Activated naive CD4-positive, alpha-beta T cell treated with anti-CD3 and anti-CD28 coated beads for 36 hours (primary cell): ENCODE measurements around the gene FAM83D. TPM values are rescaled to one million over a fixed set of nuclear protein-coding genes. Genes with fewer than 3 reads are reported as not detected.

Experiments
- CTCF ChIA-PET: fragments of 350-600 bp; sonication (Branson Sonifier 250); formaldehyde crosslinking; loops from one replicate; lab custom pipeline; 2021; ENCODE audit warnings: antibody characterized with exemption; lab: Charles Lee
- DNase-seq: peaks from one replicate; pipeline ENCODE4 v3.0.0-alpha.2; 2020
- H3K27ac Mint-ChIP-seq: one replicate; pipeline ENCODE4 v1.8.0; 2021; ENCODE audit warnings: mild to moderate bottlenecking, mixed read lengths
- H3K27me3 Mint-ChIP-seq: one replicate; pipeline ENCODE4 v1.8.0; 2021; ENCODE audit warnings: low read depth, mixed read lengths
- H3K36me3 Mint-ChIP-seq: one replicate; pipeline ENCODE4 v1.8.0; 2021; ENCODE audit warnings: low read depth, mixed read lengths
- H3K4me1 Mint-ChIP-seq: one replicate; pipeline ENCODE4 v1.8.0; 2021; ENCODE audit warnings: low read depth, mixed read lengths
- H3K4me3 Mint-ChIP-seq: one replicate; pipeline ENCODE4 v1.8.0; 2021; ENCODE audit warnings: mild to moderate bottlenecking, moderate library complexity, mixed read lengths
- H3K9me3 Mint-ChIP-seq: one replicate; pipeline ENCODE4 v1.8.0; 2021; ENCODE audit warnings: mixed read lengths
- intact Hi-C: fragments of 100-400 bp; cut with micrococcal nuclease; formaldehyde crosslinking; loops from one replicate; pipeline ENCODE4 v1.15.1; 2023
- total RNA-seq, 2 experiments: library from RNA; stranded (reverse); gene quantifications; one replicate each; pipeline ENCODE4 v1.2.3, GENCODE V29; 2021

The FAM83D gene
- total RNA-seq, 2 experiments from 2014 or later = 13.6 TPM

DNA sequence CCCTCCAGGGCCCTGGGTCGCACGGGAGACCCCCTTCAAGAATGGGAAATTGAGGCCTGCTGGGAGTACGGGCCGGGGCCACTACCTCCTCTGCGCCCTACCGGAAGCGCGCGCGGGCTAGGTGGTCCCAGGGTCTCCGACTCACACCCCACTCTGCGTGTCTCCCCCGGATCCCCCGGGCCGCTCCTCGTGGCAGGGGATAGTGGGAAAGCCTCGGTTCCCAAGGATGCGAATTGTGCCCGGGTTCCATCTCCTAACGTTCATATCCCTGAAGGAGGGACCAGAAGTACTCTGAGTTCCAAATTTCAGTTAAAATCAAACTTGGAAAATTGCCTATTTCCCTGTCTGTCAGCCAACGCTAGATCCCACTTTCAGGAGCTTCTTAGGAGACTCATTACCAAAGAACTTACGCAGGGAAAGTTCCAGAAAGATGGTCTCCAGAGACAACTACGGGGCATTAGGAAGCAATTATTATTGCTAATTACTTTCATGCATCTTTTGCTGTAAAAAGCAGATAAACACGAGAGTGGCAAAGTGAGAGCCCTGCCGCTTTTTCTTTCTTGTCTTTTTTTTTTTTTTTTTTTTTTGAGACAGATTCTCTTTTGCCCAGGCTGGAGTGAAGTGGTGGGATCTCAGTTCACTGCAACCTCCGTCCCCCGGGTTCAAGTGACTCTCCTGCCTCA lies 858 bp downstream of the FAM83D start:
- no peak for DNase-seq
- peak overlapping the region; percentile 80 for H3K4me3 Mint-ChIP-seq
- CTCF ChIA-PET = interaction anchor here (0.6 to 13.0 kb wide), 12 partner anchors 9 to 152 kb away, joined by 3 to 100 read pairs (median 4); partner anchors contain the start of genes DHX35 and PPP1R16B
- peaks cover 4% of the 10 kb centered on the region for H3K36me3 Mint-ChIP-seq
- peaks cover 17% of the 10 kb centered on the region for H3K4me1 Mint-ChIP-seq
- no peaks in the 10 kb centered on the region for H3K27me3 Mint-ChIP-seq
- no peaks in the 10 kb centered on the region for H3K9me3 Mint-ChIP-seq
- intact Hi-C loops = loop anchor here (1.0 kb wide), 5 partner anchors 35 to 201 kb away; partner anchors contain the start of genes ACTR5 and DHX35
- no peak overlapping the region for H3K27ac Mint-ChIP-seq

DNA sequence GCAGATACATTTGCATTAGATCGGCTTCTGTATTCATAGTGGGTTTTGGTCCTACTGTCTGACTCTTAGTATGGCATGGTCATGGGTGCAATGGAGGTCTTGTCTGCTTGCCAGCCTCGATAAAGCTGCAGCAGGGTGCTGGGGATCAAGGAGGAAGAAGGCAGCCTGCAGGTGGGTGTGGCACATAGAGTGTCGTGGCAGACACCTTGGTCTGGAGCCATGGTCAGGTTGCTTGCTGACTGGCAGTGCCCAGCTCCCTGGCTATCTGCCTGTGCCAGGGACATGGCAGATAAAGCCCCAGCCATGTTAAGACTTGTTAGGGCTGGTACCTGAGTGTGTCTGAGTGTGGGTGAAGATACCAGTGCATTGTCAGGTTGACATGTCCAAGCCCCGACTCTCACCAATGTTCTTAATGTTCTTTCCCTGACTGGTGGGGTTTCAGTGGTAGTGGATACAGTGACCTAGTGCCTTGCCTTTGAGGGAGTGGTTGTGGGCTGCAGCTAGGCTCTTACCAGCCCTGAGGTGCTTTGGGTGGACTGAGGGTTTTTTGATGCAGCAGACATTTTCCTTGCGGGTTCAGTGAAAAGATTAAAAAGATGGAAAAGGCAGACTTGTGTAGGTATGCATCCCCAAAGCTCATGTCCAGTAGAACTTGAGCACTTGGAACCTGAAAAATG lies 1.8 kb downstream of the FAM83D start:
- intact Hi-C loops = no loop called here
- CTCF ChIA-PET = interaction anchor here (0.6 to 13.0 kb wide), 9 partner anchors 8 to 280 kb away, joined by 3 to 100 read pairs (median 4); no protein-coding TSS in a partner anchor
- no peak for DNase-seq
- Mint-ChIP-seq H3K27me3 (no peaks in the 10 kb centered on the region), H3K36me3 (peaks cover 4% of the 10 kb centered on the region), H3K27ac (no peak overlapping the region), H3K4me3 (peak overlapping the region; percentile 80), H3K9me3 (no peaks in the 10 kb centered on the region), H3K4me1 (peaks cover 17% of the 10 kb centered on the region)

DNA sequence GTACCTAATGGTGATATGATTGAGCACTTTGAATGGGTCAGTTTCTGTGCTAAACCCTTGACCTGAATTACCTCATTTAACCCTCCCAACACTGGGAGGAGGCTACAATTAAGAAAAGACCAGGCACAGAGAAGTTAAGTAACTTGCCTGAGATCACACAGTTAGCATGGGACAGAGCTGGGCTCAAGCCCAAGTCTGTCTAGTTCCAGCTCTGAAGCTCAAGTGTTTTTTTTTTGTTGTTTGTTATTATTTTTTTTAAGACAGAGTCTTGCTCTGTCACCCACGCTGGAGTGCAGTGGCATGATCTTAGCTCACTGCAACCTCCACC lies 4.0 kb downstream of the FAM83D start:
- Mint-ChIP-seq H3K4me3 (no peak overlapping the region), H3K4me1 (peaks cover 17% of the 10 kb centered on the region)
- intact Hi-C loops = no loop called here

DNA sequence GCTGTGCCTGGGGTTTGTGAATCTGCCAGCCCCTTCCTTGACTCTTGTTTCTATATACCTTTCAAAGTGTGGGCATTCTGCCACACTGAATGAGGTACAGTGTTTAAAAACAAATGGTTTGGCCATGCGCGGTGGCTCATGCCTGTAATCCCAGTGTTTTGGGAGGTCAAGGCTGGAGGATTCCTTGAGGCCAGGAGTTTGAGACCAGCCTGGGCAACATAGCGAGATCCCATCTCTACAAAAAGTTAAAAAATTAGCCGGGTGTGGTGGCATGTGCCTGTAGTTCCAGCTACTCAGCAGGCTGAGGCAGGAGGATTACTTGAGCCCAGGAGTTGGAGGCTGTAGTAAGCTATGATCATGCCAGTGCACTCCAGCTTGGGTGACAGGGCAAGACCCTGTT lies 5.8 kb downstream of the FAM83D start:
- no peak for DNase-seq
- Mint-ChIP-seq H3K27ac (no peak overlapping the region), H3K36me3 (peaks cover 3% of the 10 kb centered on the region), H3K4me1 (peaks cover 13% of the 10 kb centered on the region), H3K4me3 (no peak overlapping the region), H3K9me3 (no peaks in the 10 kb centered on the region), H3K27me3 (no peaks in the 10 kb centered on the region)
- CTCF ChIA-PET = no interaction called here
- intact Hi-C loops = no loop called here

More for the DNA sequence above, 4.0 kb downstream of the FAM83D start:
- Mint-ChIP-seq H3K27ac (no peak overlapping the region), H3K27me3 (no peaks in the 10 kb centered on the region), H3K9me3 (no peaks in the 10 kb centered on the region), H3K36me3 (peaks cover 4% of the 10 kb centered on the region)
- no peak for DNase-seq
- CTCF ChIA-PET = interaction anchor here (1.1 to 13.0 kb wide), 3 partner anchors 11 to 149 kb away, joined by 3 to 100 read pairs (median 4); no protein-coding TSS in a partner anchor

DNA sequence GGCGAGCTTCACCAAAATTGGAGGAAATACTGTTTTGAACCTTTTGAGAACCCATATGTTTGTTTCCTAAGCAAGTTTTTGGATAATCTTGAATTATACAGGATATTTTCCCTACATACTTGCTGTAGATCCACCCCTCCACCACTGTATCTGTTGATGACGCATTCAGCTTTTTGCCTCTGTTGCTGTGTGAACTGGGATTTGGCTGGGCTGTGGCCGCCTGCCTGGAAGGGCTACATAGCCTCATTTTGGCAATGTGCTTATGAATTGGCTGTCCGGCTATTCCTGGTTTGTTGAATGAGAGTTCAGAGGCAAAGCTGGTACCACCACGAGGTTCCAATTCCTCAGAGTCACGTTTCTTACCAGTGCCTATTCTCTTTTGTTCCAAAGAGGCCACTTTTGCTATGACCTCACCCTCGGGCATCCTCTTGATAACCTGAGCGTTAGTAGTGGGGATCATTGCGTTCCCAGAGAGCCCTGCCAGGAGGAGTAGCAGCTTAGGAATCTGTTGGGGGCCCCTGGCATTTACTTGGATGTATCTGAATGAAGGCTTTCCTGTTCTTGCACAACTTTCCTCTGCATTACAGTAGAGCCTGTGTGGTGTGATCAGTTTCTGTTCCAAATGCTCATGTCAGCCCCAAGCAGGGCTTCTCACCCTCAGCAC lies 6.4 kb downstream of the FAM83D start:
- no peak for DNase-seq
- intact Hi-C loops = no loop called here
- no peaks in the 10 kb centered on the region for H3K9me3 Mint-ChIP-seq
- H3K4me1 Mint-ChIP-seq = peaks cover 11% of the 10 kb centered on the region
- no peak overlapping the region for H3K27ac Mint-ChIP-seq
- H3K4me3 Mint-ChIP-seq = no peak overlapping the region
- CTCF ChIA-PET = no interaction called here
- no peaks in the 10 kb centered on the region for H3K27me3 Mint-ChIP-seq
- peaks cover 1% of the 10 kb centered on the region for H3K36me3 Mint-ChIP-seq

DNA sequence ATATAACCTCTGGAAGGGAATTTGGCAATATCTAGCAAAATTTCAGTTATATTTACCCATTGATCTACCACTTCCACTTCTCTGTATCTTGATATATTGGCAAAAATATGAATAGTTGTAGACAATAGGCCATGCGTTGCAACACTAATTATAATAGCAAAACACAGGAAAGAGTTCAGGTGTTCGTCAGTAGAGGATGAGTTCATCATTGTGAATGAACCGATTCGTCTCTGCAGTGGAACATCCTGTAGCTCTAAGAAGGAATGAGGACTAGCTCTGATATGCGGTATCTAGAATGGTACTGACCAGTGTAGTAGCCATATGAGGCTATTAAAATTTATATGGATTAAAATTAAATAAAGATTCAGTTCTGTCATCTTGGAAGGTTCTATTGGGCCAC lies 8.3 kb downstream of the FAM83D start:
- no peak overlapping the region for H3K4me3 Mint-ChIP-seq
- intact Hi-C loops = no loop called here
- no peaks in the 10 kb centered on the region for H3K4me1 Mint-ChIP-seq
- peaks cover under 1% of the 10 kb centered on the region for H3K36me3 Mint-ChIP-seq
- no peak overlapping the region for H3K27ac Mint-ChIP-seq
- CTCF ChIA-PET = interaction anchor here (1.4 kb wide), 1 partner anchor 9 kb away, joined by 3 read pairs; the partner anchor contains the start of gene FAM83D
- DNase-seq = no peak
- no peaks in the 10 kb centered on the region for H3K9me3 Mint-ChIP-seq
- H3K27me3 Mint-ChIP-seq = no peaks in the 10 kb centered on the region

DNA sequence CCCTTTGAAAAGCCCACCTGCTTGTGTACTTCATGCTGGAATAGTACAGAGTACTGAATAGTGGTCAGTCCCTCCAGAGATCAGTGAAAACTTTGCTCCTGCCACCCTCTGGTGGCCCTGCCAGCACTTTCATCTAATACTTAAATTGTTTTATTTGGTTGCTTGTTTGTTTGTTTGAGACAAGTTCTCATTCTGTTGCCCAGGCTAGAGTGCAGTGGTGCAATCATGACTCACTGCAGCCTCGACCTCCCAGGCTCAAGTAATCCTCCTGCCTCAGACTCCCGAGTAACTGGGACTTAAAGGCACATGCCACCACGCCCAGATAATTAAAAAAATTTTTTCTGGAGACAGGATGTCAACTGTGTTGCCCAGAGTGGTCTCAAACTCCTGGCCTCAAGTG lies 9.1 kb downstream of the FAM83D start:
- Mint-ChIP-seq H3K27ac (no peak overlapping the region), H3K9me3 (no peaks in the 10 kb centered on the region), H3K36me3 (peaks cover 2% of the 10 kb centered on the region), H3K4me1 (no peaks in the 10 kb centered on the region), H3K27me3 (no peaks in the 10 kb centered on the region), H3K4me3 (no peak overlapping the region)
- CTCF ChIA-PET = no interaction called here
- intact Hi-C loops = no loop called here
- no peak for DNase-seq

DNA sequence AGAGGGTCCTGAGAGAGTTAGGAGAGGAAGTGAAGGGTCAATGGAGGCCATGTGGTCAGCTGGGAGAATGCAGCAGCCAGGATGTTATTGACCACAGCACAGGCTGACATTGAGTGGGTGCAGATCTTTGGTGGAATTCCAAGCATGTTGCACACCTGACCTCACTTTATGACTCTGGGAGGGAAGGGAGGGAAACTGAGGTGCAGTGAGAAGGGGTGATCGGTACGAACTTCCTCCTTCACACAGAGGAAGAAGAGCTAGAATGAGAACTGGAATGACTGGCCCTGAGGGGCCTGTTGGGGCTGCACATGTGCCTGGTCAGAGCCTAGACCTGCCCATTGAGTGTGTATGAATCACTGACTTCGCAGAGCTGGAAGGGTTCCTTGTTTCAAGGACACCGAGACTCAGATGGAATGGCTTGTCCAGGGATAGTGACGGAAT lies 9.8 kb downstream of the FAM83D start:
- no peaks in the 10 kb centered on the region for H3K9me3 Mint-ChIP-seq
- no peak for DNase-seq
- CTCF ChIA-PET = interaction anchor here (1.4 kb wide), 1 partner anchor 9 kb away, joined by 4 read pairs; the partner anchor contains the start of gene FAM83D
- no peak overlapping the region for H3K4me3 Mint-ChIP-seq
- no peak overlapping the region for H3K27ac Mint-ChIP-seq
- no peaks in the 10 kb centered on the region for H3K4me1 Mint-ChIP-seq
- H3K36me3 Mint-ChIP-seq = peaks cover 2% of the 10 kb centered on the region
- intact Hi-C loops = no loop called here
- no peaks in the 10 kb centered on the region for H3K27me3 Mint-ChIP-seq

DNA sequence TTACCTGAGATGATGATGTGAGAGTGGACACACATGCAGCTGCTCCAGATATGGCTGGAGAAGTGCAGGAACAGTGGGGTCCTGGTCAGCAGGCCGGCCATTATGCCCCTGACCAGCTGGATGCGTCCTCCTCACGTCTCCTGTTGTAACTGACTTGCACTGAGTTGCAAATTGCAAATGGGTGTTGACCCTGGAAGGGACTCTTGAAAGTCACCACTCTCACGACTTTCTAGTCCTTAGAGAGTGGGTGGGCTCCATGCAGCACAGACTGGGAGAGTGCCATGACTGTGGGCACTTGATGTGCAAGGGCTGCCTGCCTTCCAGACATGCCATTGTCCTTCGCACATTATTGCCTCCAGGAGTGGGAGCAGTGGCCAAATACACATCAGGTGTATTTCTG lies 10.8 kb downstream of the FAM83D start:
- Mint-ChIP-seq H3K9me3 (no peaks in the 10 kb centered on the region), H3K27ac (no peak overlapping the region), H3K4me1 (no peaks in the 10 kb centered on the region), H3K36me3 (peaks cover 6% of the 10 kb centered on the region), H3K4me3 (no peak overlapping the region), H3K27me3 (no peaks in the 10 kb centered on the region)
- DNase-seq = no peak
- CTCF ChIA-PET = interaction anchor here (1.4 kb wide), 1 partner anchor 10 kb away, joined by 4 read pairs; the partner anchor contains the start of gene FAM83D
- intact Hi-C loops = no loop called here

DNA sequence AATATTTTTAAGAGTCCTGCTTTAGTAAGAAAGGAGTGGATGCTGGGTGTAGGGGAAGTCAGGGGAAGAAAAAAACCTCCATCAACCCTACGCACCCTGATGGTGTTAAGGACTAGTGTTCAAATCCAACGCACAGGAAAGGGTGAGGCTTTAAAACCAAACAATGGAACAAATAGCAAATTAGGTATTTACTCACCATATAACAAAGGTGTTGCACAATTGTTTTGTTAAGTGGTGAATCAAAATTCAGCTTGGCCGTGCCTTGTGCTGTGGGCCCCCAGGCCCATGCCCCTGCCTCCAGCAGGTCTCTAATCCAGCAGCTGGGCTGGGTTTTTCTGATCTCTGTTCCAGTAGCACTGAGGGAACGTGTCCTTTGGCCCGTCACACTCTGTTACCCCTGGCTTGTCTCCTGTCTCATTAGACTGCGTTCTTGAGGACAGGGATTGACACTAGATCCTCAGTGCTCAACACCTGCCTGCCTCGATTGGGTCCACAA lies 11.8 kb downstream of the FAM83D start:
- no peaks in the 10 kb centered on the region for H3K4me1 Mint-ChIP-seq
- H3K27me3 Mint-ChIP-seq = no peaks in the 10 kb centered on the region
- no peaks in the 10 kb centered on the region for H3K9me3 Mint-ChIP-seq
- CTCF ChIA-PET = no interaction called here
- peaks cover 16% of the 10 kb centered on the region for H3K36me3 Mint-ChIP-seq
- no peak overlapping the region for H3K27ac Mint-ChIP-seq
- no peak for DNase-seq
- H3K4me3 Mint-ChIP-seq = no peak overlapping the region
- intact Hi-C loops = no loop called here

DNA sequence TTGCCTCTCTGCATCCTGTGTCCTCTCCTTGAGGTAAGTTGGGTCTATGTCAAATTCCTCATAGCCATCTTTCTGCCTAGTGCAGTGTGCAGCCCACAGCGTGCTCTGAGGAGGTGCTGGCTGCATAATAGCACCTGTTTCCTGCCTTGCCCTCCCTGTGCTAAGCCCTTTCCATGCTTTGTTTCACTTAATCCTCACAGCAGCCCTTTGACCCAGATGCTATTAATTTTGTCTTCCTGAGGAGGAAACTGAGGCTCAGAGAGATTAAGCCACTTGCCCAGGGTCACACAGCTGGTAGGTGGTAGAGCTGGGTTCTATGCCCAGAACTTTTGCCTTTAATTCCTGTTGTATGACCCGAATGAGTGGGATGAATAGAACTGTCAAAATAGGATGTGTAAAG lies 13.5 kb downstream of the FAM83D start:
- CTCF ChIA-PET = interaction anchor here (1.4 kb wide), 1 partner anchor 19 kb away, joined by 3 read pairs; no protein-coding TSS in a partner anchor
- H3K27me3 Mint-ChIP-seq = no peaks in the 10 kb centered on the region
- no peak for DNase-seq
- H3K27ac Mint-ChIP-seq = no peak overlapping the region
- H3K36me3 Mint-ChIP-seq = peaks cover 18% of the 10 kb centered on the region
- intact Hi-C loops = no loop called here
- no peak overlapping the region for H3K4me3 Mint-ChIP-seq
- no peaks in the 10 kb centered on the region for H3K4me1 Mint-ChIP-seq
- no peaks in the 10 kb centered on the region for H3K9me3 Mint-ChIP-seq

DNA sequence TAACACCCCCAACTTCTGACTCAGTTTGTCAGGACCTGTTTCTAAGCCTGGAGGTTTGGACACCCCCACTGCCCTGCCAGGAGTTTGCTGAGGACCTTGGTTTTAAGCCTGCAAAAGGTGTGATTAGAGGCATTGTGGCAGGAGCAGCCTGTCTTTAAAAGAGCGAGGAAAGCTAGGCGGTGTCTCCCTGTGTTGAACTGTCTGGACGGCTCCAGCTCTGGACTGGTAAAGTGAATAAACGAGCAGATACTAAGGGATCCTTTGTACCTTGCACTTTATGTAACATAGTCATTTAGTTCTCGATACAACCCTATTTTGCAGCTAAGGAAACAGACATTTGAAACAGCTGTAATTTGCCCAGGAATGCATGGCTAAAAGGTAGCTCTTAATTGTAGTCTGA lies 14.4 kb downstream of the FAM83D start:
- Mint-ChIP-seq H3K9me3 (no peaks in the 10 kb centered on the region), H3K4me3 (no peak overlapping the region), H3K27me3 (no peaks in the 10 kb centered on the region), H3K36me3 (peaks cover 18% of the 10 kb centered on the region), H3K4me1 (no peaks in the 10 kb centered on the region), H3K27ac (no peak overlapping the region)
- DNase-seq = no peak
- intact Hi-C loops = no loop called here
- CTCF ChIA-PET = interaction anchor here (1.2 to 1.4 kb wide), 2 partner anchors 11 to 18 kb away, joined by 3 to 4 read pairs; no protein-coding TSS in a partner anchor
